HepG2 (cell line): ENCODE measurements around the gene PIEZO2. TPM values are rescaled to one million over a fixed set of nuclear protein-coding genes. Genes with fewer than 3 reads are reported as not detected.

ENCODE experiments used
- EZH2 ChIP-seq: conservative IDR thresholded peaks from 2 replicates; pipeline ENCODE4 v1.6.1; 2012; ENCODE audit warnings: mild to moderate bottlenecking, low read depth, low read length, moderate library complexity
- GATA4 ChIP-seq: sonication (generic); IDR thresholded peaks from 2 replicates; pipeline ENCODE4 v1.6.1; 2016; ENCODE audit warnings: antibody characterized with exemption, low read depth, borderline replicate concordance
- HMG20A ChIP-seq: IDR thresholded peaks from 2 replicates; pipeline ENCODE4 v1.6.1; 2016; ENCODE audit warnings: borderline replicate concordance
- HOXA9 ChIP-seq: sonication (generic); formaldehyde crosslinking; IDR thresholded peaks from 2 replicates; pipeline ENCODE4 v1.8.1; 2022; ENCODE audit warnings: missing genetic modification reagents, mild to moderate bottlenecking, moderate library complexity, borderline replicate concordance
- PHF8 ChIP-seq: sonication (generic); formaldehyde crosslinking; IDR thresholded peaks from 2 replicates; pipeline ENCODE4 v1.5.0; 2020; ENCODE audit warnings: missing genetic modification reagents
- RARA ChIP-seq: IDR thresholded peaks from 2 replicates; pipeline ENCODE4 v1.6.1; 2016; ENCODE audit warnings: missing genetic modification reagents, missing compliant biosample characterization
- RNF2 ChIP-seq: fragments of 450-650 bp; conservative IDR thresholded peaks from 2 replicates; pipeline ENCODE4 v1.6.1; 2016; ENCODE audit warnings: low read depth
- ZBTB1 ChIP-seq: sonication (generic); formaldehyde crosslinking; IDR thresholded peaks from 2 replicates; pipeline ENCODE4 v1.4.0; 2020; ENCODE audit warnings: missing genetic modification reagents, borderline replicate concordance
- ZNF577 ChIP-seq: sonication (generic); formaldehyde crosslinking; IDR thresholded peaks from 2 replicates; pipeline ENCODE4 v1.4.0; 2020; ENCODE audit warnings: mild to moderate bottlenecking, low read depth, missing genetic modification reagents, borderline replicate concordance
- ZNF589 ChIP-seq: sonication (generic); formaldehyde crosslinking; conservative IDR thresholded peaks from 2 replicates; pipeline ENCODE4 v1.8.0; 2022; ENCODE audit warnings: mild to moderate bottlenecking, moderate library complexity, missing genetic modification reagents
- polyA plus RNA-seq, 8 experiments: library from polyadenylated mRNA; depleted of rRNA in 3 of 8; stranded (reverse) in 7 of 8; unstranded in 1 of 8; fragments of >200 nt; fragmentation: Illumina TruSeq in 4 of 8; extraction: Trizol in 4 of 8; gene quantifications; 2 replicates each; pipeline versions ENCODE4 v1.2.1 to v1.2.3, GENCODE V29; 2011 to 2016; ENCODE audit warnings: low read depth in 4 of 8, missing spikeins in 1 of 8, mixed read lengths in 1 of 8; ENCODE audit not compliant: insufficient read depth in 1 of 8
- total RNA-seq, 5 experiments: library from RNA; depleted of rRNA; stranded (reverse); fragments of >200 nt; fragmentation: Illumina TruSeq; extraction: Trizol; gene quantifications; 2 replicates each; pipeline ENCODE4 v1.2.3, GENCODE V29; 2016; ENCODE audit warnings: low read depth in 1 of 5
- TF ChIP-seq, protein P1 (sequence below): sonication (generic); formaldehyde crosslinking; IDR thresholded peaks from 2 replicates; pipeline ENCODE4 v1.5.0; 2020; ENCODE audit warnings: mild to moderate bottlenecking, missing genetic modification reagents, borderline replicate concordance
- TF ChIP-seq, protein P2 (sequence below): sonication (generic); formaldehyde crosslinking; IDR thresholded peaks from 2 replicates; pipeline ENCODE4 v1.8.1; 2023; ENCODE audit warnings: missing genetic modification reagents, inconsistent platforms, borderline replicate concordance
- TF ChIP-seq, protein P3 (sequence below): sonication (generic); formaldehyde crosslinking; IDR thresholded peaks from 2 replicates; pipeline ENCODE4 v1.5.0; 2020; ENCODE audit warnings: mild to moderate bottlenecking, missing genetic modification reagents
- TF ChIP-seq, protein P4 (sequence below): IDR thresholded peaks from 2 replicates; pipeline ENCODE4 v1.6.1; 2018; ENCODE audit warnings: missing genetic modification reagents
- TF ChIP-seq, protein P5 (sequence below): sonication (generic); formaldehyde crosslinking; IDR thresholded peaks from 2 replicates; pipeline ENCODE4 v1.9.0; 2021; ENCODE audit warnings: missing genetic modification reagents, borderline replicate concordance

Gene PIEZO2
- total and polyA plus RNA-seq, 2 of the 13 experiments (the other 11 are each of a cell fraction or from before 2014, with no cell fraction given) = 15.2 to 27.2 TPM

DNA sequence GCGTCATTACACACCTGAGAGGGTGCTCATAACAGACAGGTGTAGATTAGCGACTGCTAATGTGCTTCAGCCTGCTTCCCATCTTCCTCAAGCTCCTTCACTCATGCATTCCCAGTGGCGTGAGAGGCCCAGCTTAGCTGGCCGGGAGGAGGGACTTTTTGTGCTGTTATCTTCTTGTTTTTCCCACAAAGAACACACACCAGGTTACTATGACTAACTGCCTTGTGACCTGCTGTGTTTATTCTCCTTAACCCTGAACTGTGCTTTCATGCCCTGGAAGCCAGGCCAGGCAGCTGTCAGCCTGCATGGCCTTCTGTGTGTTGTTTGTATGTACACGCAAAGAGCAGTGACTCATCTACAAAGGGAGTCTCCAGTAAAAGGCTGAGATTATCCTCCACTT is 143.8 kb downstream of the PIEZO2 start (continued):
- TF ChIP-seq RNF2 (no peak), RARA (peak; percentile 97), EZH2 (no peak), HMG20A (peak; percentile 98), PHF8 (no peak; the same call in 1 of the 2 replicates), ZNF589 (0 out of 2 replicates have a peak, but pooled peaks have one; percentile 59), ZBTB1 (no peak), HOXA9 (CRISPR knock-in tag) (no peak), GATA4 (peak; percentile 85; the same call in 1 of the 2 replicates), ZNF577 (CRISPR knock-in tag) (no peak)
- TF ChIP-seq, protein P1, sequence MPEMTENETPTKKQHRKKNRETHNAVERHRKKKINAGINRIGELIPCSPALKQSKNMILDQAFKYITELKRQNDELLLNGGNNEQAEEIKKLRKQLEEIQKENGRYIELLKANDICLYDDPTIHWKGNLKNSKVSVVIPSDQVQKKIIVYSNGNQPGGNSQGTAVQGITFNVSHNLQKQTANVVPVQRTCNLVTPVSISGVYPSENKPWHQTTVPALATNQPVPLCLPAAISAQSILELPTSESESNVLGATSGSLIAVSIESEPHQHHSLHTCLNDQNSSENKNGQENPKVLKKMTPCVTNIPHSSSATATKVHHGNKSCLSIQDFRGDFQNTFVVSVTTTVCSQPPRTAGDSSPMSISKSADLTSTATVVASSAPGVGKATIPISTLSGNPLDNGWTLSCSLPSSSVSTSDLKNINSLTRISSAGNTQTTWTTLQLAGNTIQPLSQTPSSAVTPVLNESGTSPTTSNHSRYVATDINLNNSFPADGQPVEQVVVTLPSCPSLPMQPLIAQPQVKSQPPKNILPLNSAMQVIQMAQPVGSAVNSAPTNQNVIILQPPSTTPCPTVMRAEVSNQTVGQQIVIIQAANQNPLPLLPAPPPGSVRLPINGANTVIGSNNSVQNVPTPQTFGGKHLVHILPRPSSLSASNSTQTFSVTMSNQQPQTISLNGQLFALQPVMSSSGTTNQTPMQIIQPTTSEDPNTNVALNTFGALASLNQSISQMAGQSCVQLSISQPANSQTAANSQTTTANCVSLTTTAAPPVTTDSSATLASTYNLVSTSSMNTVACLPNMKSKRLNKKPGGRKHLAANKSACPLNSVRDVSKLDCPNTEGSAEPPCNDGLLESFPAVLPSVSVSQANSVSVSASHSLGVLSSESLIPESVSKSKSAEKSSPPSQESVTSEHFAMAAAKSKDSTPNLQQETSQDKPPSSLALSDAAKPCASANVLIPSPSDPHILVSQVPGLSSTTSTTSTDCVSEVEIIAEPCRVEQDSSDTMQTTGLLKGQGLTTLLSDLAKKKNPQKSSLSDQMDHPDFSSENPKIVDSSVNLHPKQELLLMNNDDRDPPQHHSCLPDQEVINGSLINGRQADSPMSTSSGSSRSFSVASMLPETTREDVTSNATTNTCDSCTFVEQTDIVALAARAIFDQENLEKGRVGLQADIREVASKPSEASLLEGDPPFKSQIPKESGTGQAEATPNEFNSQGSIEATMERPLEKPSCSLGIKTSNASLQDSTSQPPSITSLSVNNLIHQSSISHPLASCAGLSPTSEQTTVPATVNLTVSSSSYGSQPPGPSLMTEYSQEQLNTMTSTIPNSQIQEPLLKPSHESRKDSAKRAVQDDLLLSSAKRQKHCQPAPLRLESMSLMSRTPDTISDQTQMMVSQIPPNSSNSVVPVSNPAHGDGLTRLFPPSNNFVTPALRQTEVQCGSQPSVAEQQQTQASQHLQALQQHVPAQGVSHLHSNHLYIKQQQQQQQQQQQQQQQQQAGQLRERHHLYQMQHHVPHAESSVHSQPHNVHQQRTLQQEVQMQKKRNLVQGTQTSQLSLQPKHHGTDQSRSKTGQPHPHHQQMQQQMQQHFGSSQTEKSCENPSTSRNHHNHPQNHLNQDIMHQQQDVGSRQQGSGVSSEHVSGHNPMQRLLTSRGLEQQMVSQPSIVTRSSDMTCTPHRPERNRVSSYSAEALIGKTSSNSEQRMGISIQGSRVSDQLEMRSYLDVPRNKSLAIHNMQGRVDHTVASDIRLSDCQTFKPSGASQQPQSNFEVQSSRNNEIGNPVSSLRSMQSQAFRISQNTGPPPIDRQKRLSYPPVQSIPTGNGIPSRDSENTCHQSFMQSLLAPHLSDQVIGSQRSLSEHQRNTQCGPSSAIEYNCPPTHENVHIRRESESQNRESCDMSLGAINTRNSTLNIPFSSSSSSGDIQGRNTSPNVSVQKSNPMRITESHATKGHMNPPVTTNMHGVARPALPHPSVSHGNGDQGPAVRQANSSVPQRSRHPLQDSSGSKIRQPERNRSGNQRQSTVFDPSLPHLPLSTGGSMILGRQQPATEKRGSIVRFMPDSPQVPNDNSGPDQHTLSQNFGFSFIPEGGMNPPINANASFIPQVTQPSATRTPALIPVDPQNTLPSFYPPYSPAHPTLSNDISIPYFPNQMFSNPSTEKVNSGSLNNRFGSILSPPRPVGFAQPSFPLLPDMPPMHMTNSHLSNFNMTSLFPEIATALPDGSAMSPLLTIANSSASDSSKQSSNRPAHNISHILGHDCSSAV = no peak
- TF ChIP-seq, protein P2, sequence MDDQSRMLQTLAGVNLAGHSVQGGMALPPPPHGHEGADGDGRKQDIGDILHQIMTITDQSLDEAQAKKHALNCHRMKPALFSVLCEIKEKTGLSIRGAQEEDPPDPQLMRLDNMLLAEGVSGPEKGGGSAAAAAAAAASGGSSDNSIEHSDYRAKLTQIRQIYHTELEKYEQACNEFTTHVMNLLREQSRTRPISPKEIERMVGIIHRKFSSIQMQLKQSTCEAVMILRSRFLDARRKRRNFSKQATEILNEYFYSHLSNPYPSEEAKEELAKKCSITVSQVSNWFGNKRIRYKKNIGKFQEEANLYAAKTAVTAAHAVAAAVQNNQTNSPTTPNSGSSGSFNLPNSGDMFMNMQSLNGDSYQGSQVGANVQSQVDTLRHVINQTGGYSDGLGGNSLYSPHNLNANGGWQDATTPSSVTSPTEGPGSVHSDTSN (CRISPR knock-in tag) = no peak
- TF ChIP-seq, protein P3, sequence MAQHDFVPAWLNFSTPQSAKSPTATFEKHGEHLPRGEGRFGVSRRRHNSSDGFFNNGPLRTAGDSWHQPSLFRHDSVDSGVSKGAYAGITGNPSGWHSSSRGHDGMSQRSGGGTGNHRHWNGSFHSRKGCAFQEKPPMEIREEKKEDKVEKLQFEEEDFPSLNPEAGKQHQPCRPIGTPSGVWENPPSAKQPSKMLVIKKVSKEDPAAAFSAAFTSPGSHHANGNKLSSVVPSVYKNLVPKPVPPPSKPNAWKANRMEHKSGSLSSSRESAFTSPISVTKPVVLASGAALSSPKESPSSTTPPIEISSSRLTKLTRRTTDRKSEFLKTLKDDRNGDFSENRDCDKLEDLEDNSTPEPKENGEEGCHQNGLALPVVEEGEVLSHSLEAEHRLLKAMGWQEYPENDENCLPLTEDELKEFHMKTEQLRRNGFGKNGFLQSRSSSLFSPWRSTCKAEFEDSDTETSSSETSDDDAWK (CRISPR knock-in tag) = no peak
- TF ChIP-seq, protein P4, sequence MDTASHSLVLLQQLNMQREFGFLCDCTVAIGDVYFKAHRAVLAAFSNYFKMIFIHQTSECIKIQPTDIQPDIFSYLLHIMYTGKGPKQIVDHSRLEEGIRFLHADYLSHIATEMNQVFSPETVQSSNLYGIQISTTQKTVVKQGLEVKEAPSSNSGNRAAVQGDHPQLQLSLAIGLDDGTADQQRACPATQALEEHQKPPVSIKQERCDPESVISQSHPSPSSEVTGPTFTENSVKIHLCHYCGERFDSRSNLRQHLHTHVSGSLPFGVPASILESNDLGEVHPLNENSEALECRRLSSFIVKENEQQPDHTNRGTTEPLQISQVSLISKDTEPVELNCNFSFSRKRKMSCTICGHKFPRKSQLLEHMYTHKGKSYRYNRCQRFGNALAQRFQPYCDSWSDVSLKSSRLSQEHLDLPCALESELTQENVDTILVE (CRISPR knock-in tag) = peak; percentile 75
- TF ChIP-seq, protein P5, sequence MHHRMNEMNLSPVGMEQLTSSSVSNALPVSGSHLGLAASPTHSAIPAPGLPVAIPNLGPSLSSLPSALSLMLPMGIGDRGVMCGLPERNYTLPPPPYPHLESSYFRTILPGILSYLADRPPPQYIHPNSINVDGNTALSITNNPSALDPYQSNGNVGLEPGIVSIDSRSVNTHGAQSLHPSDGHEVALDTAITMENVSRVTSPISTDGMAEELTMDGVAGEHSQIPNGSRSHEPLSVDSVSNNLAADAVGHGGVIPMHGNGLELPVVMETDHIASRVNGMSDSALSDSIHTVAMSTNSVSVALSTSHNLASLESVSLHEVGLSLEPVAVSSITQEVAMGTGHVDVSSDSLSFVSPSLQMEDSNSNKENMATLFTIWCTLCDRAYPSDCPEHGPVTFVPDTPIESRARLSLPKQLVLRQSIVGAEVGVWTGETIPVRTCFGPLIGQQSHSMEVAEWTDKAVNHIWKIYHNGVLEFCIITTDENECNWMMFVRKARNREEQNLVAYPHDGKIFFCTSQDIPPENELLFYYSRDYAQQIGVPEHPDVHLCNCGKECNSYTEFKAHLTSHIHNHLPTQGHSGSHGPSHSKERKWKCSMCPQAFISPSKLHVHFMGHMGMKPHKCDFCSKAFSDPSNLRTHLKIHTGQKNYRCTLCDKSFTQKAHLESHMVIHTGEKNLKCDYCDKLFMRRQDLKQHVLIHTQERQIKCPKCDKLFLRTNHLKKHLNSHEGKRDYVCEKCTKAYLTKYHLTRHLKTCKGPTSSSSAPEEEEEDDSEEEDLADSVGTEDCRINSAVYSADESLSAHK = no peak
